Bronchial epithelial cell (primary cell): ENCODE data around the gene VAV2. TPM values are rescaled to one million over a fixed set of nuclear protein-coding genes. Genes with fewer than 3 reads are reported as not detected.
A peak's percentile ranks its signal among the peaks of the same experiment; 100 is the strongest.

Experiments
- DNase-seq: peaks from one replicate; pipeline ENCODE4 v3.0.0-alpha.2; 2010; ENCODE audit warnings: low read depth
- FAIRE-seq: peaks from 2 replicates; lab custom pipeline; 2011; peaks lifted over from hg19 to GRCh38; lab: Jason Lieb, UNC
- H3K27me3 ChIP-seq: 2 replicates; pipeline ENCODE4 v1.5.1; 2011; ENCODE audit warnings: low read length; ENCODE audit not compliant: control insufficient read depth, insufficient read depth
- H3K36me3 ChIP-seq: 2 replicates; pipeline ENCODE4 v1.5.1; 2011; ENCODE audit warnings: low read length; ENCODE audit not compliant: control insufficient read depth, insufficient read depth
- H3K4me3 ChIP-seq: 2 replicates; pipeline ENCODE4 v1.5.1; 2011; ENCODE audit warnings: mild to moderate bottlenecking, low read depth, low read length, control low read depth
- total RNA-seq: library from RNA; depleted of rRNA; stranded (reverse); fragments of >200 nt; gene quantifications from 2 replicates; pipeline ENCODE4 v1.2.1, GENCODE V29; 2014
- TF ChIP-seq, protein P1 (sequence below): IDR thresholded peaks from 2 replicates; pipeline ENCODE4 v1.5.1; 2011; ENCODE audit warnings: mild to moderate bottlenecking, moderate library complexity, low read length, control low read depth, inconsistent platforms; ENCODE audit not compliant: insufficient read depth, severe bottlenecking

VAV2 gene
- total RNA-seq, 1 donor from 2014 or later = 46.6 TPM

DNA sequence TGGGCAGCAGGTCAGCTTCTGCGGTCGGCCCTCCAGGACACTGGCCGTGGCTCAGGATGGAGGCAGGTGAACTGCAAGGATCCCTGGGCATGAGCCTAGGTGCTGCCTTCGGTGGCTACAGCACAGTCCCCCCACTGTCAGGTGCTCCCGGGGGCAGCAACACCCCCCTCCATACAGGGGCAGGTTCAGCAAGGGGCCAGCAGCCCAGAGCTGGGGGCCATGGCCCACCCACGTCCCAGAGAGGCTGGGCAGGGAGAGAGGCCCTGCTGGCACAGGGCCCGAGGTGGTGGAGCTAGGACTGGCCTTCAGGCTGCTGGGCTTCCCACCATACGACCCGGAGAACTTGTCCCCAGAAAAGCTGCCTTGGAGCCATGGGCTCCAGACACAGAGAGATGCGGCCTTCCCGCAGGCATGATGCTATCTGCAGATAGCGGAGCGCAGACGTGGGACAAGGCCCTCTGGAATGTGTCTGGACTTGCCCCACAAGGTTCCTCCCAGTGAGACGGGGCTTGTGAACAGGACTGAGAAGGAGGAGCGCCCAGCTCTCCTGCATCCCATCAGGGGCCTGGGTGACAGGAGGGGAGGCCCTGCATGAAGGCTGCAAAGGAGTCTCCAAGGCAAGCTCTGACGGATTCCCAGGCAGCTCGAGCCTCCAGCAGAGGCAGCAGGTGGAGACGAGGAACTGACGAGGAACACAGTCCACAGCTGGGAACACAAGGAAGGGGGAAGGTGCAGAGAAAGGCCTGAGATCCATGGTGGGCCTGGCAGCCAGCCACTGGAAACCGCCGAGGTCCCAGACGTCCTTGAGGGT, 111.1 kb downstream of the VAV2 start:
- FAIRE-seq (no peak), DNase-seq (peak; percentile 86)
- H3K27me3 ChIP-seq = no peaks in the 10 kb centered on the region
- no peaks in the 10 kb centered on the region for H3K36me3 ChIP-seq
- H3K4me3 ChIP-seq = no peak overlapping the region
- TF ChIP-seq, protein P1, sequence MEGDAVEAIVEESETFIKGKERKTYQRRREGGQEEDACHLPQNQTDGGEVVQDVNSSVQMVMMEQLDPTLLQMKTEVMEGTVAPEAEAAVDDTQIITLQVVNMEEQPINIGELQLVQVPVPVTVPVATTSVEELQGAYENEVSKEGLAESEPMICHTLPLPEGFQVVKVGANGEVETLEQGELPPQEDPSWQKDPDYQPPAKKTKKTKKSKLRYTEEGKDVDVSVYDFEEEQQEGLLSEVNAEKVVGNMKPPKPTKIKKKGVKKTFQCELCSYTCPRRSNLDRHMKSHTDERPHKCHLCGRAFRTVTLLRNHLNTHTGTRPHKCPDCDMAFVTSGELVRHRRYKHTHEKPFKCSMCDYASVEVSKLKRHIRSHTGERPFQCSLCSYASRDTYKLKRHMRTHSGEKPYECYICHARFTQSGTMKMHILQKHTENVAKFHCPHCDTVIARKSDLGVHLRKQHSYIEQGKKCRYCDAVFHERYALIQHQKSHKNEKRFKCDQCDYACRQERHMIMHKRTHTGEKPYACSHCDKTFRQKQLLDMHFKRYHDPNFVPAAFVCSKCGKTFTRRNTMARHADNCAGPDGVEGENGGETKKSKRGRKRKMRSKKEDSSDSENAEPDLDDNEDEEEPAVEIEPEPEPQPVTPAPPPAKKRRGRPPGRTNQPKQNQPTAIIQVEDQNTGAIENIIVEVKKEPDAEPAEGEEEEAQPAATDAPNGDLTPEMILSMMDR = no peak

DNA sequence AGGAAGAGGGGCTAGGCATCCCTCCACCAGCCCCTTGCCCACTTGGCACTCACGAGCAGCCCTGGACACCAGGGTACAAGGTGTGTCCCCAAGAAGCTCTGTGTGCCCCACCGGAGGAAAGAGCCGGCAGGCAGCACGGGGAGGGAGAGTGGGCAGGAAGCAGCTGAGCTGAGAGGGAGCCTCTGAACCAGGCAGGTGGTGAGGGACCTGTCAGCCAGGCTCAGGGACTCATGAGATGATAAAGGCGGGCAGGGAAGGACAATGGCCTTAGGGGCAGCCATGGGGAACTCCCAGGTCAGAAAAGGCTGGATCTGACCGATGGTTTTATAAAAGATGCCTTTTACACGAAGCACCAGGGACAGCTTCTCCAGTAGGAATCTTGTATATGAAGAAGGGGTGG, 112.0 kb downstream of the VAV2 start:
- FAIRE-seq (no peak), DNase-seq (no peak)
- no peak overlapping the region for H3K4me3 ChIP-seq

DNA sequence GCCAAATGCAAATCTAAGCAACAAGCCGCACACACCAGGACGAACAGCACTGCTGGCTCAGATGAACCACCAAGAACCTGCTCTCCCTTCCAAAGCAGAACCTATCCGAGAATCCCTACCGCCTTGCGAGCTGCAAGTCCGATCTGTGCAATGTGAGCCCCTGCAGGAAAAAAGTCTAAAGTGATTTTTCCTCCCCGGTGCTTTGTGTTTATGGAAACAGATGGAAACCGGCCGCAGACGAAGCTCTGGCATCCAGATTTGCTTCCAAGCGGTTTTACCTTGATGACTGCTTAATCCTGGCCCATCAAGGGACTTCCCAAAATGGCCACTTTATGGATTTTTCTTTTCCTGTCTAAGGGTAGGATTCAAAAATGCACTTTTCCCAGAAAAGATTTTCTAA, 112.5 kb downstream of the VAV2 start:
- TF ChIP-seq, protein P1 = no peak
- Histone ChIP-seq H3K4me3 (no peak overlapping the region), H3K27me3 (no peaks in the 10 kb centered on the region), H3K36me3 (no peaks in the 10 kb centered on the region)
- DNase-seq = no peak
- FAIRE-seq = no peak

More for the DNA sequence above, 112.0 kb downstream of the VAV2 start:
- Histone ChIP-seq H3K27me3 (no peaks in the 10 kb centered on the region), H3K36me3 (no peaks in the 10 kb centered on the region)
- TF ChIP-seq, protein P1 = no peak

DNA sequence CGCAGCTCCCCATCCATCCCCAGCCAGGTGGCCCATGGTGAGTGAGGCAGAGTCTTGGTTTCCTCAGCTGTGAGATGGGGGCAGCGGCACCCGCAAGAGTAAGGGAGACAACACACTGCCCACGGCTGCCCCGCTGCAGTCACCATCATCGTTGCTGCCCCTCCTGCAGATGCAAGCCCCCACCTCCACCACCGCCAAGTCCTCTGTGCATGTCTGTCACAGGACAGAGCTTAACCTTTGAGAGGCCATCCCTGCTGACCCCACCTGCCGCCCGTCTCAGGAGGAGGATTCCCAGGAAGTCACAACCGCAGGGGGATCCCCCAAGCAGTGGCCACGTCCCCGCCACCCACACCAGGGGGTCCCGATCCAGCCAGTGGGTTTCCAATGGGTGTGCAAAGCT, 113.7 kb downstream of the VAV2 start:
- Histone ChIP-seq H3K27me3 (no peaks in the 10 kb centered on the region), H3K36me3 (no peaks in the 10 kb centered on the region), H3K4me3 (no peak overlapping the region)
- FAIRE-seq = no peak
- TF ChIP-seq, protein P1 = no peak
- DNase-seq = no peak

DNA sequence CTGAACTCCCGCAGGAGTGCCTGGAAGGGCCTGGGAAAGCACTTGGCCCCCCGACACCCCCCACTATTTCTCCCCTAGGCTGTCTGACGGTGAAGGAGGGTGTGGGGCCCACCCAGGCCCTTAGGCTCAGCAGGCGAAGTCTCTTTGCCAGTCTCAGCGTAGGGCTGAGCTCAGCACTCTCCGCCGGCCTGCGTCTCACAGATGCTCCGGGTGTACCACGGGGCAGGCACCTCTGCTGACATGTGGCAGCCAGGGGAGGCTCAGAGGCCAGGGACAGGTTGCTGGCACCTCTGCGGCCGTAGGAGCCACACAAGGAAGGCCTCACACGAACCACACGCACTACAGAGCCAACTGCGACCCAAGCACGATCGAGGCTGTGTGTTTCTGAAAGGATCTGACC, 114.2 kb downstream of the VAV2 start:
- DNase-seq (no peak), FAIRE-seq (no peak)

More for the DNA sequence above, 114.2 kb downstream of the VAV2 start:
- H3K36me3 ChIP-seq = no peaks in the 10 kb centered on the region
- H3K27me3 ChIP-seq = no peaks in the 10 kb centered on the region
- TF ChIP-seq, protein P1 = no peak
- H3K4me3 ChIP-seq = no peak overlapping the region
